ENCODE results near the gene NAV3. TPM values are rescaled to one million over a fixed set of nuclear protein-coding genes. Genes with fewer than 3 reads are reported as not detected.

Gene NAV3
- total and polyA plus RNA-seq, 4 donors = 1.6 to 12.5 (median 5.6) TPM

GRCh38 chr12:77795699-77796098 lies 35.0 kb upstream of the NAV3 start:
- 83% methylated on average over 3 of the region's 3 CpGs for WGBS, 2 donors
- TF ChIP-seq, protein P1, sequence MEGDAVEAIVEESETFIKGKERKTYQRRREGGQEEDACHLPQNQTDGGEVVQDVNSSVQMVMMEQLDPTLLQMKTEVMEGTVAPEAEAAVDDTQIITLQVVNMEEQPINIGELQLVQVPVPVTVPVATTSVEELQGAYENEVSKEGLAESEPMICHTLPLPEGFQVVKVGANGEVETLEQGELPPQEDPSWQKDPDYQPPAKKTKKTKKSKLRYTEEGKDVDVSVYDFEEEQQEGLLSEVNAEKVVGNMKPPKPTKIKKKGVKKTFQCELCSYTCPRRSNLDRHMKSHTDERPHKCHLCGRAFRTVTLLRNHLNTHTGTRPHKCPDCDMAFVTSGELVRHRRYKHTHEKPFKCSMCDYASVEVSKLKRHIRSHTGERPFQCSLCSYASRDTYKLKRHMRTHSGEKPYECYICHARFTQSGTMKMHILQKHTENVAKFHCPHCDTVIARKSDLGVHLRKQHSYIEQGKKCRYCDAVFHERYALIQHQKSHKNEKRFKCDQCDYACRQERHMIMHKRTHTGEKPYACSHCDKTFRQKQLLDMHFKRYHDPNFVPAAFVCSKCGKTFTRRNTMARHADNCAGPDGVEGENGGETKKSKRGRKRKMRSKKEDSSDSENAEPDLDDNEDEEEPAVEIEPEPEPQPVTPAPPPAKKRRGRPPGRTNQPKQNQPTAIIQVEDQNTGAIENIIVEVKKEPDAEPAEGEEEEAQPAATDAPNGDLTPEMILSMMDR (IDR thresholded peaks at IDR 0.05; ENCODE audit: control extremely low read depth, extremely low read depth) = no peak
- no peaks in the 10 kb centered on the region for H3K9me3 ChIP-seq (ENCODE audit: control insufficient read depth in 4 of 4, insufficient read depth in 3 of 4, low read length in 3 of 4)
- no peaks in the 10 kb centered on the region for H3K27me3 ChIP-seq (ENCODE audit: control insufficient read depth in 3 of 3, insufficient read depth in 3 of 3, low read length in 2 of 3)
- no peak for ATAC-seq (ENCODE audit: insufficient read depth, low FRiP score)
- no peak overlapping the region for H3K4me3 ChIP-seq
- no peak for DNase-seq
- H3K36me3 ChIP-seq (ENCODE audit: control insufficient read depth in 4 of 4, insufficient read depth in 4 of 4, low read length in 4 of 4) = no peaks in the 10 kb centered on the region
- no peak overlapping the region for H3K9ac ChIP-seq (ENCODE audit: insufficient read depth in 1 of 2, low read length in 2 of 2)
- H3K27ac ChIP-seq (ENCODE audit: low read depth in 1 of 2, low read length in 1 of 2) = no peak overlapping the region
- H3K4me1 ChIP-seq (ENCODE audit: control insufficient read depth in 5 of 5, insufficient read depth in 5 of 5, low read length in 5 of 5) = peaks cover 0 to 3% (median 0%) of the 10 kb centered on the region in 5 donors

DNA sequence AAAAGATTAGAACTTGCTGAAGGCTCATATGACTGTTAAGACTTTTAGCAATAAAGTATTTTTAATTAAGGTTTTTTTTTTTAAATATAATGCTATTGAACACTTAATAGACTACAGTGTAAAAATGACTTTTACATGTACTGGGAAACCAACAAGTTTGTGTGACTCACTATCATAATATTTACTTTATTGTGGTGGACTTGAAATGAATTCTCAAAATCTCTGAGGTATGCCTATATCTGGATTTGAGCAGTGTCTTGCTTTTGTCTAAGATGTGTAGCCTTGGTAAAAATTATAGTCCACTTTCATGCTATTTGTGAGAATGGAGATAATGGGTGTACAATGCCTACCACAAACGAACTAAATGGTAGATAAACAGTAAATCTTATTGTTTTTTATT lies 33.9 kb upstream of the NAV3 start:
- ATAC-seq (ENCODE audit: insufficient read depth, low FRiP score) (no peak), DNase-seq (no peak)
- Histone ChIP-seq H3K27me3 (ENCODE audit: control insufficient read depth in 3 of 3, insufficient read depth in 3 of 3, low read length in 2 of 3) (no peaks in the 10 kb centered on the region), H3K36me3 (ENCODE audit: control insufficient read depth in 4 of 4, insufficient read depth in 4 of 4, low read length in 4 of 4) (no peaks in the 10 kb centered on the region), H3K9me3 (ENCODE audit: control insufficient read depth in 4 of 4, insufficient read depth in 3 of 4, low read length in 3 of 4) (no peaks in the 10 kb centered on the region), H3K27ac (ENCODE audit: low read depth in 1 of 2, low read length in 1 of 2) (no peak overlapping the region), H3K9ac (ENCODE audit: insufficient read depth in 1 of 2, low read length in 2 of 2) (no peak overlapping the region), H3K4me1 (ENCODE audit: control insufficient read depth in 5 of 5, insufficient read depth in 5 of 5, low read length in 5 of 5) (peaks cover 0 to 3% (median 0%) of the 10 kb centered on the region in 5 donors), H3K4me3 (no peak overlapping the region)
- TF ChIP-seq, protein P1 (IDR thresholded peaks at IDR 0.05; ENCODE audit: control extremely low read depth, extremely low read depth) = no peak
- WGBS, 2 donors = 85% methylated on average over 1 of the region's 1 CpG

DNA sequence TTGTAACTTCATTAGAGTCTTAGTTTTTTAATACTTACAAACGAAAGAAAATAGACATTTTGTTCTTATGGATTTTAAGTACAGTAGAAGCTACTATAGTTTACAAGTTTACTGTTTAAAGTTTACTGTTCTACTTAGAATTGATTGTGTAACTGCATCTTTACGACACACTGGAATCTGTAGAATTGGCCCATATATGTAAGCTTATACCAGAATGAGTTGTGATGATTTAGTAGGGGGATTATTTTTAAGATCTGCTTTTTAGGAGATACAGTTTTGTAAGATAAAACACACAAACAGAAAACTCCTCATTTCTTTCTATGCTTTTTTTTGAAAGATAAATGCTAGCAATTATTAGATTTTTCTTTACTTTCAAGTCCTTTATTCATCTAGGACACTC lies 30.2 kb upstream of the NAV3 start:
- 80 to 91% methylated on average over 2 of the region's 2 CpGs for WGBS, 2 donors
- Histone ChIP-seq H3K4me3 (no peak overlapping the region), H3K9me3 (ENCODE audit: control insufficient read depth in 4 of 4, insufficient read depth in 3 of 4, low read length in 3 of 4) (no peaks in the 10 kb centered on the region), H3K9ac (ENCODE audit: insufficient read depth in 1 of 2, low read length in 2 of 2) (no peak overlapping the region), H3K27ac (ENCODE audit: low read depth in 1 of 2, low read length in 1 of 2) (no peak overlapping the region), H3K27me3 (ENCODE audit: control insufficient read depth in 3 of 3, insufficient read depth in 3 of 3, low read length in 2 of 3) (no peaks in the 10 kb centered on the region), H3K36me3 (ENCODE audit: control insufficient read depth in 4 of 4, insufficient read depth in 4 of 4, low read length in 4 of 4) (no peaks in the 10 kb centered on the region), H3K4me1 (ENCODE audit: control insufficient read depth in 5 of 5, insufficient read depth in 5 of 5, low read length in 5 of 5) (peaks cover 0 to 3% (median 0%) of the 10 kb centered on the region in 5 donors)
- DNase-seq (peak in 2 of 3 donors; percentile 9 to 36), ATAC-seq (ENCODE audit: insufficient read depth, low FRiP score) (no peak)
- TF ChIP-seq, protein P1 (IDR thresholded peaks at IDR 0.05; ENCODE audit: control extremely low read depth, extremely low read depth) = no peak

GRCh38 chr12:77808534-77808933 lies 22.2 kb upstream of the NAV3 start:
- TF ChIP-seq, protein P1 (IDR thresholded peaks at IDR 0.05; ENCODE audit: control extremely low read depth, extremely low read depth) = no peak
- Histone ChIP-seq H3K27me3 (ENCODE audit: control insufficient read depth in 3 of 3, insufficient read depth in 3 of 3, low read length in 2 of 3) (no peaks in the 10 kb centered on the region), H3K9ac (ENCODE audit: insufficient read depth in 1 of 2, low read length in 2 of 2) (no peak overlapping the region), H3K4me3 (no peak overlapping the region), H3K27ac (ENCODE audit: low read depth in 1 of 2, low read length in 1 of 2) (no peak overlapping the region), H3K9me3 (ENCODE audit: control insufficient read depth in 4 of 4, insufficient read depth in 3 of 4, low read length in 3 of 4) (peaks cover 0 to 2% (median 0%) of the 10 kb centered on the region in 4 donors), H3K36me3 (ENCODE audit: control insufficient read depth in 4 of 4, insufficient read depth in 4 of 4, low read length in 4 of 4) (no peaks in the 10 kb centered on the region), H3K4me1 (ENCODE audit: control insufficient read depth in 5 of 5, insufficient read depth in 5 of 5, low read length in 5 of 5) (no peaks in the 10 kb centered on the region)
- WGBS, 2 donors = 86 to 89% methylated on average over 9 of the region's 9 CpGs
- no peak for ATAC-seq (ENCODE audit: insufficient read depth, low FRiP score)
- no peak for DNase-seq

Measured in lung (tissue), 12 donors.